Activated CD4-positive, alpha-beta T cell treated with anti-CD3 and anti-CD28 coated beads, Interleukin-2, amount 50 U/mL, for 48 hours (primary cell): Measurements from ENCODE around the gene CCL18.
"Not testable (repeated sequence)": the region's sequence is repeated elsewhere in the genome, so short reads cannot be mapped to it uniquely, and the experiment has no call there.

ENCODE experiments used
- DNase-seq, 2 experiments: peaks; one replicate each; pipeline ENCODE4 v3.0.0-alpha.2; 2020

CCL18 gene

DNA sequence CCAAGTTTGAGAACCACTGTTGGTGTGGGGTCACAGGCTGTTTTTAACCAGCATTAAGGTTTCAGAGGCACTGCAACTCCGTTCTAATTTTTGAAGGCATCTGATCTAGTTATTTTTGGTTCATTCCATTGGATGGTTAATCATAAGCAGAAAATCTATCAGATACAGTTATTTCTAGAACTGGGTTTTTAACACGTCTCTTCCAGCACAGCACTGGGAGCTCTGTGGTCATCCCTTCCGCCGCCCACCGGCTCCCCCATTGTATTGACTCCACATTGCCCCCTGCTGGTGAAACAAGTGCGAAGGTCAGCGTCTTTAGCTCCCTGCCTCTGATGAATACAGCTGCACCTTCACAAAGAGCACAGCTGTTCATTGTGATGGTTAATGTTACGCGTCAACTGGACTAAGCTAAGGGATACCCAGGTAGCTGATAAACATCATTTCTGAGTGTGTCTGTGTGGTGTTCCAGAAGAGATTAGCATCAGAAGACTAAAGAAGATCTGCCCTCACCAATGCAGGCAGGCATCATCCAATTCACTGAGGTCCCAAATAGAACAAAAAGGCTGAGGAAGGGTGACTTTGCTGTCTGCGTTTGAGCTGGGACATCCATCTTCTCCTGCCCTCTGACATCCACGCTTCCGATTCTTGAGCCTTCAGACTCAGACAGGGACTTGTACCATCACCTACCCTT lies 8.5 kb downstream of the CCL18 start:
- DNase-seq: peak; percentile 80 to 88

DNA sequence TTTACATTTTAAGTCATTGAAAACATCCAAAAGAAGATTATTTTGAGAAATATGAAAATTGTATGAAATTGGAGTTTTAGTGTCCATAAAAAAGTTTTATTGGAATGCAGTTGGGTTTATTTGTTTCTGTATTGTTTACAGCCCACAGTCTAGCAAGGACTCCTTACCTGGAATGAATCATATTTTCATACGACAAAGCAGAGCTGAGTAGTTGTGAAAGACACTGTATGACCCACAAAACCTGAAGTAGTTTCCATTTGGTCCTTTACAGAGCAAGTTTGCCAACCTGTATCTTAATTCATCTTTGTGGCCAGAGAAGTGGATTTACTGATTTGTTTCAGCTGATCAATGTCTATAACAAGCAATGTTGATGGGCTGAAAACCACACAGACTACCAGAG lies 10.3 kb downstream of the CCL18 start:
- no peak for DNase-seq

DNA sequence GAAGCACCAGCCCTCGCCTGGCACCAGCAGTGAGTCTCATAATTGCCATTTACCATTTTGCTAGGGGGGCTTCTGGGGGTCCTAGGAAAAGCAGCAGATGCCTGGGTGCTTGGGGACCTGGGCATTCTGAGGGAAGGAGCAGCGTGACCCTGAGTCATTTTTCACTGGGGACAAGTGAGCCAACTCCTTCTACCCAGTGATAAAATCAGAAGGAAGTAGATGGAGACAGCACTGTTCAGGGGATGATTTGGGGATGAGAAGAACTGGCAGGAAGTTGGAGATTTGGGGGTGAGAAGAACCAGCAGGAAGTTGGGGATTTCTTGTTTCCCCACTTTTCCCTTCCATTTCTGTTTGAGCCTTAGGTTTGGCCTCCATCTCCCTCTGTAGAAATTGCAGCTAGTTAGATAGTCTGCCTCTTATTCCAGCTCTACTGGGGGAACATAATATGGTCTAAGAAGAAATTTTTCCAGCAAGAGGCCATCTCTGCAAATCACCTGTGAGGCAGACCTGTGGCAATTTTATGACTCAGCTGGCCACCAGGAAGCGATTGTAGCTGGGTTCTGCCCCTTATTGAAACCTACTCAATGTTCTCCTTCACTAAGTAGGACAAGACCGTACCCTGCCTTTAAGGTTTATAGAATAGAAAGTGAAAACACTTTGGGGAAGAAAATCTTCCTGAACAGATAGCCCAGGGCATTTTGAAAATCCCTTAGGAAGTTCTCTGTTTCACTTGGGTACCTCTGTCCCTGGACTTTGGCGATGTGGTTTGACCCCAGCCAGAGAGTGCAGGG lies 17.8 kb downstream of the CCL18 start:
- not testable (repeated sequence) for DNase-seq

DNA sequence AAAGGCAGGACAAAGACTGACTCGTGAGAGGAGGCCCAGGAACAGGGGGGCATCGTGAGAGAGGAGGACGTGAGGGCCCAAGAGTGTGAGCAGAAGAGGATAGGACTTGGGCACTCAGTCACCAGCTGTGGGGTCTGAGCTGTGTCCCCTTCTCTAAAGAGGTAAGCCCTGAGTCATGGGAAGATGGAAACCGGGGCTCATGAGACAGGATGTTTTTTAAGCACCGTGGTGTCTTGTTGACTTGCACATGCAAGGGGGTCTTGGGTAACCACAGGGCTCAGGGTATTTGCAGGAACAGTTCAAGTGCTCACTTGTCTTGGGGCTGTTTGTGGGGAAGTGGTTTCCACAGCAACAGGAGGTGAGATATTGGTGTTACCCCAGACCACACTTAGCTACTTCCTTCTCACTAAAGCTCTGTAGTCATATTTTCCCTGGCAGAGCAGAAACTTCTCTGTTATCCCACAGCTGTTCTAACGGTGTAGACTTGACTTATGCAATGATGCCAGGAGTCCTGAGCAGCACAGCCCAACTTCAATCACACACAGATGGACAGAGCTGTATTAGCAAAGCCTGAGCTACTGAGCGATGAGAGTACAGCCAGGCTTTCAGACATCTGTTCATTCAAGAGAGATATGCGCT lies 18.5 kb downstream of the CCL18 start:
- peak in 1 of 2 experiments; percentile 46 for DNase-seq

DNA sequence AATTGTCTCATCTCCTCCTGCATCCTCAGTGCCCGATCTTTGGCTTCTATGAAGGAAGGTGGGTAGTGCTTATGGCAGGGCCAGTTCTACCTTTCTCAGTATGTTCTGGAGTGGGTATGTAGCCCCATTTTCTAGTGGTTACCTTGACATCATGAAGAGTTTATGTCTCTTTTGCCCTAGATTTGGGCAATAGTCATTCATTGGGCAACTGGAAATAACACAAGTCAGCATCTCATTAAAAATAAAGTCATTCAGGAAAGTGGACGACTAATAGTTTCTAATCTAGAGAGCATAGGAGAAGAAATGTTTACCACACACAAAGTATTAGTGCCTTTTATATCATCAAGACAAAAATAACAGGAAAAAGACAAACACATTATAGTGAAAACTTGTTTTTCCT lies 19.6 kb downstream of the CCL18 start:
- DNase-seq: not testable (repeated sequence)

DNA sequence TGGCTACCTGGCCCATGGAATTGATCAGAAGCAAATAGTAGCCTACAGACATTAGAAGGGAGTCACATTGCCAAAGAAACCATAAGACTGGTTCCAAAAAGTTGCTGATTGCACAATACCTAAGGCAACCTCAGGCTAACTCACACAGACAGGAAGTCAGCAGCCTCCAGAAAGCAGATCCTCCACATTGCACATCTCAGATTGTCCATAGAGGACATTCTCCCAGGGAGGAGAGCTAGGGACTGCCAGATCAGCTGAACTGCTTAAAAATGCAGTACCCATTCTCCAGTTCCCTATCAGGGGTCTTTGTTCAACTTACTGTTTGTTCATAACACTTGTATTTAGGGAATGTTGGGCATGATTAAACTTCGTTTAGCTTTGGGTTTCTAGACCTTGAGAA lies 21.7 kb downstream of the CCL18 start:
- DNase-seq: no peak

DNA sequence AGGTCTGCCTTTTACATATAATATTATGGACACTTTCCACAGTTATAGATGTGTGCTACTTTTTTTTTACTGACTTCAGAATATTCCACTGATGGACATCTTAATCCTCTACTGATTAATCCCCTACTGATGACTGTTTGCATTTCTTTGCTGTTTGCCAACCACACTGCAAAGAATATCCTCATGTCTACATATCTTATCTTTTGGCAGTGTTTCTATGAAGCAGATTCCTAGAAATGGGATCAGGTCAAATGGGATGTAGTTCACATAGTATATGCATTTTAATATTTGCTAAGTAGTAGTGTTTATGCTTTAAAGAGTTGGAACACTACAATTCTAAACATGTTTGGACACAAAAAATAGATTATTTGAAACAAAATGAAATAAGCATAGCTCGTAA lies 22.7 kb downstream of the CCL18 start:
- no peak for DNase-seq

DNA sequence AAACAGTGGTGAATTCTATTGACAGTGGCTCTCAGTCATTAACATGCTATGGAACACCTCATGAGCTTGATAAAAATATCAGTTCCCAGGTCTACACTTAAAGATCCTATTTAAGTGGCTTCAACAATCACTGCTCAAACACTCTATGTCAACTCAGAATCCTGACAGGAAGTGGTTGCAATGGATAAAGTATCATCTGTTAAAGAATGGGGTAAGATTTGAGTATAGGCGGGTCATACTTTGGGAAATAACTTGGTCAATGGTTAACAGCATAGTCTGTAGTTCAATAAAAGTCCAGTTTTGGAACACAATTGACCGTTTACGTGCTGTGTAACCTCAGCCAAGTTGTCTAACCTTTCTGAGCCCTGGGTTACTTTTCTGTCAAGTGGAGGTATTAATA lies 23.4 kb downstream of the CCL18 start:
- DNase-seq: not testable (repeated sequence)

DNA sequence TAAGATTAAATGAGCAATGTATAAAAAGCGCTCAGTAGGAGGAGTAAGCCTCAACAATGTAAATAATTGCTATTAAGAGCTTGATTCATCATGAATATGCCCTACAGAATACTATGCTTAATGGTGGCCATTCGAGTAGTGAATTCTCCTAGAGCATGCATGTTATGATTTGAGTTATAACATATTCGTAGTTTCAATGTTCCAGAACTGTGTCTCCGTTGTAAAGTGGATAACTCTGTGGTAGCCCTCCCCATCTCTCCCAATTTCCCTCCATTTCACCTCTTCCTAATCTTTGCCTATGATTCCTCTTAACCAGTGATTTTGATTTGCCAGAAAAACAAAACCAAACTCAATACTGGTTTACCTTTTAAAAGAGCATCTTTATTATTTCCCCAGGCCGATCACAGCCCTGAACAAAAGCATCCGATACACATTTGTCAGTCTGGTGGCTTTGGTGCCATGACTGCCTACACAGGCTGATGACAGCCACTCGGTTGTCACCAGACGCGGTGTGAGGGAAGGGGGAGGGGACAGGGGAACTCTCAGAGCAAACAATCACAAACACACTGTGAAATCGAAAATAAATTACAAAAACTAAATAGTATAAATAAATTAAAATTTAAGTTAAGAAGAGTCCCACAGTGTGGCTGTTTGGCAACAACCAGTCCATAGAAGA lies 24.0 kb downstream of the CCL18 start:
- peak in 1 of 2 experiments; percentile 30 for DNase-seq

DNA sequence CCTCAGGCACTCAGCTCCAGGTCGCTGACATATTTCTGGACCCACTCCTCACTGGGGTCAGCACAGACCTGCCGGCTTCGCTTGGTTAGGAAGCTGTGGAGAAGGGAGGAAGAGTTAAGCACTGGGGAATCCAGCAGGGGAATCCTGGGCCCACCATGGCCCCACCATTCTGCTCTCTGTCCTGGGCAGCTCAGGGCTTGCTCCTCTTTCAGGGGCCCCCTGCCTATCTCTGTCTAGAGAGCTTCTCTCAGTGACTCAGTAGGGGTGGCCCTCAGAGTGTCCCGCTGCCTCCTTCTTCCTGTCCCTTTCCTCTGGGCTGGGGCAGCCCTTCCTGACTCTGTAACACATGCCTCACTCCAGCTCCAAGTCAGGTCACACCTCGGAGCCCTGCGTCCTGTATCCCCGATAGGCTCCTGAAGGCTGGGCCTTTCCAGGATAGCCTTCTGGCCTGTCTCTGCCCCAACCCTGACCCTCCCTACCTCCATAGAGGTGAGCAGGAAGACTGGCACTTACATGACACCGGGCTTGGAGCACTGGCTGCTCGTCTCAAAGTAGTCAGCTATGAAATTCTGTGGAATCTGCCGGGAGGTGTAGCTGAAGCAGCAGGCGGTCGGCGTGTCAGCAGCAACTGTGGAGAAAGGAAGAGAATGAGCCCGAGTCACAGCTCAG lies 24.7 kb downstream of the CCL18 start:
- DNase-seq: peak in 1 of 2 experiments; percentile 35

DNA sequence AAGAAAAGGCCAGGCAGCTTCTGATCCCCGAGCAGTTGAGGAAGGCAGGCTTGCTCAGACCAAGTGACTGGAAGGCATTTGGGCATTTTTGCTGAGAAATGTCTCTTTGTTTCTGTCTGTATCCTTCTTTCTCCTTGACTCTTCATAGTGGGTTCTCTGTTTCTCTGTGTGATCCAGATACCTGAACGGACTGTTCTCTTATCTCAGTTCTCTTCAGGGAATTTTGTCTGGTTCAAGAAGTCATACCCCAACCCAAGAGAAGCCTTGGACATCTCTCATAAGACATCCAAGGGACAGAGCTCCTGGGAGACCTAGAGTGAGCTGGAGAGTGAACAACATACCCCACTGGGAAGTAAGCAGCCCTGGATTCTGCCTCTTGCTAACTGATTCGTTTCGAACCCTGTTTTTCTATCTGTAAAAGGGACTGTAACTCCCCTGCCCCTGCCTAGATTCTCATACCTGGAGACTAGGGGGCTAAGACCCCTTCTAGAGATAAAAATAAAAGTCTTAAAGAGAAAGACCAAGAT lies 25.3 kb downstream of the CCL18 start:
- DNase-seq: no peak

DNA sequence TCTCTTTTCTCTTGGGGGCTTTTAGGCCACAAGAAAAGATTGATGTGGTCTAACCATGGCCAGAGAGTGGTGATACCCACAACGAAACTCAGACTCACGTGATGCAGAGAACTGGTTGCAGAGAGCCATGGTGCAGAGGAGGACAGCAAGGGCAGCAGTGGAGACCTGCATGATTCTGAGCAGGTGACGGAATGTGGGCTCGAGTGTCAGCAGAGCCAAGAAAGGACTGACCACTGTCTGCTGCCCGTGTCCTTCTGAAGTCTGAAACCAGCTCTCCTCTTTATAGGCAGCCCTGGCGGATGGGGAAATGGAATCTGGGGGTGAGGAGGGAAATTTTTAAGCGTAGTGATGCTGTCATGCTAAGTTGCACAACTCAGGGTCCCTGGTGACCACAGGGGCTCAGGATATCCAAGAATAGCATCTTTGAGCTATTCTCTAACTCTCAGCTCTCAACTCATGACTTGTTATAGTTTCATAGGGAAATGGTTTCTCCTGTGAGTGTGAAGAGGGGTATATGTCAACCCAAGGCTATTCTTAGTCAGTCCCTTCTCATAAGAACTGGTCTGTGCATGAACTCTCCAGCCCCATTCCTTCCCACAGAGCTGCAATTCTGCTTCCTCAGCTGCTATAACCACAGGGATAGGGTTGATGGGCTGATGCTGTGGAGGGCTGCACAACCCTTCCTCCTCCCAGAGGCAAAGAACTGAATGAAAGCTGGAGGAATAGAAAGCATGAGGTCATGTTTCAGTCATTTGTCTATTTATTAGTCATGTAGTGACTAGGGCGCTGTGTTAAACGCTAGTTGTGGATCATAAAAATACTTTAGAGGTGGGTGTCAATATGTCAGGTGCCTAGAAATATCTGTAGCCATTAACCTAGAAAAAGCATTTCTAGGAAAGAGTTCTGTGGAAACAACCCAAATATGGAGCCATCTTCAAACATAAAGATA lies 26.1 kb downstream of the CCL18 start, which contains the start of gene CCL3:
Gene CCL3, minus strand, starts transcription at position 256 of the 949 bp plus-strand sequence. Its CDS starts 85 bp downstream, at position 171.
- DNase-seq: peak; percentile 58 to 70

DNA sequence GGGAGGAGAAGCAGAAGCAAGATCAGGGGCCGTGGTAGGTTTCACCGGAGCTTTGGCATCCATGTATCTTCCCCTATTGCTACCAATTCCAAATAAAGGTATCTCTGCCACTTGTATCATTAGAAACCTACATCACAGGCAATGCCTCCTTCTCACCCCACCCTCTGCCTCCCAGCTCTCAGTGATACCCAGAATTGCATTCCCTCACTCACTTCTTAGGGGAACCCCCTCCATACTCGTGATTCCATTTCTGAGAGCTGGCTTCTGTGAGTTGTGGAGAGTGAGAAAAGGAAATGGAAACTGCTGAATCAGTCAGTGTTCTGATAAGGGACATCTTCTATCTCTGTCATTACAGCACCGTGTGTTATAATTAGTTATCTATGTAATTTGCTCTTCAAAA lies 28.2 kb downstream of the CCL18 start:
- DNase-seq: peak; percentile 47 to 62

DNA sequence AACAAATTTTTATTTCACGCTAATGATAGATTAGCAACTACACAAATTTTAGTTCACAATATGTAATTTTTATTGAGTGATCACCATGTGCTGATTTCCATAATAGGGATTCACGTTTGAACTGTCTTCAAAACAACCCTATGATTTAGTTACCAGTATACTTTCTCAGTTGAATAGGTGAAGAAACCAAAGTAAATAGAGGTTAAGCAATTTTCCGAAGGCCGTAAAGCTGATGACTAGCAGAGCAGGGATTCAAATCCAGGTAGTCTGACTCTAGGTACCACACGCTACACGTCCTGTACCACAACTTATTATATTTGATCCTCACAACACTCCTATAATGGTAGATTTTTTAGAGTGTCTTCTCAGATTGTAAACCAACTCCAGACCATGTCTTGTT lies 28.6 kb downstream of the CCL18 start:
- DNase-seq: not testable (repeated sequence)

DNA sequence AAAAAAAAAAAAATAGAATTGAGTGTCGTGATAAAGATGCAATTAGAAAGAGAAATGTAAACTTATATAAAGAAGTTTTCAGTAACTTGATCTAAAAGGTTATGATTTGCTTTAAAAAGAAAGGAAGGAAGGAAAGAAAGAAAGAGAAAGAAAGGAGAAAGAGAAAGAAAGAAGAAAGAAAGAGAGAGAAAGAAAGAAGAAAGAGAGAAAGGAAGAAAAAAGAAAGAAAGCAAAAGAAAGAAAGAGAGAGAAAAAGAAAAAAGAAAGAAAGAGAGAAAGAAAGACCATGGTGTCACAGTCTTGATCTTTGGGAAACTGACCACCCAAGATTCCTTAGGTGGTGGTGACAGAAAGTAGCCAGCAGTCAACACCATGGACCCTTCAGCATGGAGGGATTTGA lies 30.2 kb downstream of the CCL18 start:
- no peak for DNase-seq

DNA sequence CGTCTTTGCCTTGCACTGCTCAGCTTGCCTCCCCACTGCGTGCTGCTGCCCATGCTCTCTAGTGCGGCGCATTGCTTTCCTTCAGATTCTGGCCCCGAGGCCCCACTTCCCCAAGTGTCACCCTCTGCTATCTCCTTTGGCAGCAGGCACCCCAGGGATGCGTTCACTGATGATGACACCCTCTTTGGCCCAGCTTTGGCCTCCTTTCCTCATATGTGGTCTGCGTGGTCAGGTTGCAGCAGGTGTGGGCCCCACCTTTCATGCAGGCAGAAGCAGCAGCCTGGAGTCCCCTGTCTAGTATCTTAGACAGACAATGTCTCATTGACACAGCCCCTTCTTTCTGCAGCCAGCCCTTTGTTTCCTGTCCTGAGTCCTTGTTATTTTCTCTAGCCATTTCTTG lies 30.7 kb downstream of the CCL18 start:
- DNase-seq: no peak

DNA sequence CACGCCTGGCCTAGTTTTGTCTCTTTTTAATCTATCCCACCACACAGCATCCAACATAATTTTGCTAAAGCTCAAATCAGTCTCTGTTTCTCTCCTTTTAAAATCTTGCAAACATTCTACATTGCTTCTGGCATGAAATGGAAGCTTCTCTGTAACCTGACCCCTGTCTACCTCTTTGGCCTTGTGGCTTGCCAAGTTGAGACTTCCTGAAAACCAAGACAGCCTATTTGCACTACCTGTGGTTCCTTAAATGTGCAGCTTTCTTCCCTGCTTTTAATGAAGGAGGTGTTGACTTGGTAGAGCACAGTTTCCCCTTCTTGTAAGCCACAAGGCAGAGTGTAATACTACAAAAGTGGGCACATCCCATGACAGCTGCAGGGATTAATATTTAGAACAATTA lies 31.9 kb downstream of the CCL18 start:
- DNase-seq: no peak

DNA sequence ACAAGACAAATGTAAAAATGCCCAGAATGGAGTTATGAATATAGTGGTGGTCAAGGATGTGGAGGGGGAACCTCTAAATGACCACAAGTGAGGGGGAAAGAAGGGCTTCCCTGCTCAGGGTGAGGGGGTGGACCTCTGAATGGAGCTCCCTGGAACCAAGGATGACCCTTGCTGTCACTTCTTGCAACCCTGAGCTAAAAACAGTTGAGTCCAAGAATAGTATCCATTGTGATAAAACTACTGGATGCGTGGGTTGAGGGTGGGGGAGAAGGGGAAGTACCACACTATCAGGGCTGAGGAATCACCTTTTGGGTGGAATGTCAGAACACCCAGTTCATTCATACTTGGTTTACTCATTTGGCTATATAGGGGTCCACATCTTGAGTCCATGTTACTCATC lies 34.9 kb downstream of the CCL18 start:
- DNase-seq: not testable (repeated sequence)

DNA sequence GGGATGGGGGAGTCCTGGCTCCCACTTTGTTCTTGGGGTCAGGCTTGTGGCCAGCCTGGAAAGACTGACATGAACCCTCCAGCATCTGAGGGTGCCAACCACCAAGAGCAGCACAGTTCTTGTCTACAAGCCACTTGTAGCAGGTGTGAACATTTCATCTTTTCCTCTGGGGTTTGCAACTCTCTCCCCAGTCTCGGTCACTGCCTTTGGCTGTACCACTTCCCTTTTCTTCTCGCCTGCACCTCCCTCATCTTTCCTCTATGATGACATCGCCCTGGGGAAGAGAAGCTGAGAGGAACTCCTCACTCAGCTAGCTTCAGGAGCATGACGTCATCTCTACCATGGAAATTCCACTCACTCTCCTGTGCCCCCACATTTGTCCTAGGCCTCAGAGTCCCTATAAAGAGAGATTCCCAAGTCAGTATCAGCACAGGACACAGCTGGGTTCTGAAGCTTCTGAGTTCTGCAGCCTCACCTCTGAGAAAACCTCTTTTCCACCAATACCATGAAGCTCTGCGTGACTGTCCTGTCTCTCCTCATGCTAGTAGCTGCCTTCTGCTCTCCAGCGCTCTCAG lies 39.4 kb downstream of the CCL18 start, which contains the start of gene CCL4:
Gene CCL4, plus strand, starts transcription at position 427 of the 575 bp plus-strand sequence. Its CDS starts 79 bp downstream, at position 506.
- DNase-seq: peak in 1 of 2 experiments; percentile 56

DNA sequence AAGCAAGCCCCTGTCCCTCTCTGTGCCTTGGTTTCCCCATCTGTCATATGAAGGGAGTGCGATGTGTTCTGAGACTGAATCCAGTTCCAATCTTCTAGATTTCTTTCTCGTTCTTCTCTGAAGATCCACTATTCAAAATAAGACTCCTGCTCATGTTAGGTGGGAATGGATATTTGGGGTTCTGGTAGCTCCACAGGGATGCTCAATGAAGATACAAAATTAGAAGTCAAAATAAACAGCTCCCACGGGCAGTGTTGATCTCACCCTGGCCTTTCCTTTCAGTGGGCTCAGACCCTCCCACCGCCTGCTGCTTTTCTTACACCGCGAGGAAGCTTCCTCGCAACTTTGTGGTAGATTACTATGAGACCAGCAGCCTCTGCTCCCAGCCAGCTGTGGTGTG lies 40.2 kb downstream of the CCL18 start:
- DNase-seq: not testable (repeated sequence)
